Measurements from ENCODE around the gene ELF2. TPM values are rescaled to one million over a fixed set of nuclear protein-coding genes. Genes with fewer than 3 reads are reported as not detected.

The ELF2 gene
- 16.2 and 23.2 TPM in 2 replicates for total RNA-seq

GRCh38 chr4:139177049-139177868, at the start of gene ELF2:
Gene ELF2 (minus strand): TSS chr4:139177218. CDS start chr4:139137701, 39,517 bp downstream.

DNA sequence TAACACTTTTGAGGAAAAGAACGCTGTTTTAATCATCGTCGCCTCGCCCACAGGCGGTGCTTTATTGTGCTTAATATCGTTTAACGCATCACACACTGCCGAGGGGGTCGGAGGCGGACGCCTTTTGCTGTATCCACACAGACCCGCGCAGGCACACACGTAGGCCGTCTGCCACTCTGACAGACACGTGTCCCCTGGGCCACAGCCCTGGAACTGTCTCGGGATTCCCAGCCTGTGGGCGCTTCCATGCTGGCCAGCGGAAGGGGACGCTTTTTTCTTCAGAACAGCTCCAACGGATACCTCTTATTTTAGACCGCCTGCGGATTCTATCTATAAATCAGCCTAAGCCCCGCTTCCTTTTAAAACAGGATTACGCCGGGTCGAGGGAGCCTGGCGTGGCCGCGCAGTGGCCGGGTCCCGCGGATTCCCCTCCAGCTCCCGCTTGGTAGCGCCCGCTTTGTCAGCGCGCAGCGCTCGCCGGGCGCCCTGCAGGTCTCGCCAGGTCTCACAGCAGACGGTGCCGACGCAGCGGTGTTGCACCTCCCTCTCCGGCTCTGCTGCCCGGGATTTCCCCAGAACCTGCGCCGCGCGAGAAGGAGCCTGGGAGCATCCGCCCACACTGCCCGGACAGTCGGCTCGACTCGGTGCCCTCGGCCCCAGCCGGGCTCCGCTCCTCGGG, 161.6 kb downstream of the ELF2 start, which contains the start of gene NOCT:
NOCT (plus strand) TSS at position 513 of the 679 bp plus-strand sequence. CDS start 201 bp downstream, outside the sequence.

Other genes with a start within 250 kb of the ELF2 start
- 17.2 and 17.7 TPM in 2 replicates for gene NOCT, start 161.4 kb downstream of the ELF2 start, total RNA-seq
- gene MGARP, start 103.0 kb upstream of the ELF2 start, total RNA-seq = 0.69 and 0.93 TPM in 2 replicates
- gene NAA15, start 124.3 kb upstream of the ELF2 start, total RNA-seq = 37.4 and 39.7 TPM in 2 replicates
- gene NDUFC1, start 125.3 kb upstream of the ELF2 start, total RNA-seq = 53.0 and 73.9 TPM in 2 replicates